Heart right ventricle (tissue), 16 donors: ENCODE data around the gene SEMA5A. TPM values are rescaled to one million over a fixed set of nuclear protein-coding genes. Genes with fewer than 3 reads are reported as not detected.
A peak's percentile ranks its signal among the peaks of the same experiment; 100 is the strongest.

Source experiments
- ATAC-seq, 8 donors: fragments of 200-7000 bp; cut with Tn5 transposase; one replicate each; pipeline ENCODE4 v1.9.1; 2020; ENCODE audit warnings: mild to moderate bottlenecking in 8 of 8, moderate library complexity in 8 of 8, moderate number of reproducible peaks in 1 of 8
- DNase-seq, 2 donors: peaks; one replicate each; pipeline ENCODE4 v3.0.0-alpha.2; 2020
- H3K27ac ChIP-seq, 10 donors: fragments of 200-600 bp; sonication (generic) in 2 of 10; one replicate each; pipeline versions ENCODE4 v1.5.0 to v1.8.0; 2020 to 2022; ENCODE audit warnings: mild to moderate bottlenecking in 3 of 10
- H3K27me3 ChIP-seq, 7 donors: fragments of 200-600 bp; one replicate each; pipeline ENCODE4 v1.8.0; 2021 to 2022; ENCODE audit warnings: mild to moderate bottlenecking in 2 of 7
- H3K36me3 ChIP-seq, 9 donors: fragments of 200-600 bp; sonication (generic) in 1 of 9; one replicate each; pipeline versions ENCODE4 v1.5.0 to v1.8.0; 2020 to 2022; ENCODE audit warnings: mild to moderate bottlenecking in 2 of 9
- H3K4me1 ChIP-seq, 9 donors: fragments of 200-600 bp; sonication (generic) in 1 of 9; one replicate each; pipeline versions ENCODE4 v1.5.0 to v1.8.0; 2020 to 2022; ENCODE audit warnings: mild to moderate bottlenecking in 4 of 9
- H3K4me3 ChIP-seq, 10 donors: fragments of 200-600 bp; sonication (generic) in 2 of 10; one replicate each; pipeline versions ENCODE4 v1.5.0 to v1.8.0; 2020 to 2022; ENCODE audit warnings: mild to moderate bottlenecking in 7 of 10, moderate library complexity in 2 of 10
- H3K9me3 ChIP-seq, 11 donors: fragments of 200-600 bp in 10 of 11; sonication (generic) in 2 of 11; one replicate each; pipeline versions ENCODE4 v1.5.0 to v1.8.0; 2013 to 2022; ENCODE audit warnings: mild to moderate bottlenecking in 2 of 11, control low read depth in 1 of 11, moderate library complexity in 1 of 11
- CTCF ChIP-seq, 9 donors: fragments of 200-600 bp; sonication (generic) in 2 of 9; IDR thresholded peaks; one replicate each; pipeline versions ENCODE4 v1.5.0 to v1.8.0; 2021 to 2022; ENCODE audit warnings: antibody characterized with exemption in 9 of 9, mild to moderate bottlenecking in 5 of 9, moderate library complexity in 1 of 9
- WGBS, 2 donors: extraction: QIAGEN DNeasy Blood & Tissue Kit; methylation state at CpG; one replicate each; pipeline ENCODE4 v1.1.7; 2013; ENCODE audit warnings: inconsistent platforms in 1 of 2; 5-methylcytosine and 5-hydroxymethylcytosine counted together
- intact Hi-C, 10 donors: fragments of 100-400 bp; cut with DNase I; formaldehyde crosslinking; loops; one replicate each; pipeline versions ENCODE4 v1.11.1 to v1.14.2; 2022
- polyA plus RNA-seq, 2 donors: library from polyadenylated mRNA; stranded (reverse); fragments of 200-250 nt; gene quantifications; one replicate each; pipeline ENCODE4 v1.2.3, GENCODE V29; 2013
- total RNA-seq, 10 donors: library from RNA; stranded (reverse); fragmentation: NEBNext Ultra II Directional in 3 of 10; extraction: Animal tissue kit (Norgen Biotek cat#: 25700) in 3 of 10; gene quantifications; one replicate each; pipeline versions ENCODE4 v1.2.1 to v1.2.4, GENCODE V29; 2021 to 2023
- donor health status: Arrhythmogenic right ventricular cardiomyopathy.
- donor health status: ischemic (EF 13 %, LVEDD 7.1; RV severe dilation, severe dysfunction).
- donor health status: healthy with polysubstance abuse.
- donor health status: DM: no; HTN: yes; CAD: no.
- donor health status: DM: no; HTN: no; CAD: no.
- donor health status: ischemic (EF 25% LVEDD 6.9; RV normal size, moderate dysfunction).
- donor health status: ischemic (EF 25% LVEDD 5.7; RV mildly dilated, moderate dysfunction).
- donor health status: healthy.
- donor health status: DM: yes; HTN: yes; CAD: no.
- donor health status: Ischemic cardiomyopathy.
- donor health status: ischemic (EF 35%, LVEDD 5.7; RV mildly dilated, moderate dysfunction).
- donor health status: nonischemic (EF 11% LVEDD 7.7; RV severe dilation, severe dysfunction).
- donor health status: DM: yes; HTN: yes; CAD: no.
- donor health status: PGD.
- donor health status: ischemic (EF 29% LVEDD 5.4; RV normal size, mild dysfunction).
- donor health status: nonischemic (EF 23%, LVEDD 6.1; RV moderate dilation, normal function).

Gene SEMA5A
- total and polyA plus RNA-seq, 12 donors, result 1.9 to 71.5 (median 48.0) TPM

- intact Hi-C loops, result no loop called here
- ATAC-seq, result no peak
- H3K27me3 ChIP-seq, result no peaks in the 10 kb centered on the region
These were observed 169.3 kb downstream of the SEMA5A start for GRCh38 chr5:9376363-9377117.

GRCh38 chr5:9375756-9376155 lies 170.1 kb downstream of the SEMA5A start:
- H3K27me3 ChIP-seq, result no peaks in the 10 kb centered on the region
- peaks cover 0 to 6% (median 0%) of the 10 kb centered on the region in 11 donors for H3K9me3 ChIP-seq
- no peak overlapping the region for H3K4me3 ChIP-seq
- WGBS, 2 donors, result 79 to 83% methylated on average over 2 of the region's 2 CpGs
- ATAC-seq (no peak), DNase-seq (no peak)
- H3K36me3 ChIP-seq, result peaks cover 0 to 26% (median 0%) of the 10 kb centered on the region in 9 donors
- no peak for TF ChIP-seq CTCF (IDR thresholded peaks at IDR 0.05)
- H3K27ac ChIP-seq, result no peak overlapping the region
- peaks cover 0 to 16% (median 9%) of the 10 kb centered on the region in 9 donors for H3K4me1 ChIP-seq
- intact Hi-C loops, result no loop called here

More at GRCh38 chr5:9376363-9377117, 169.3 kb downstream of the SEMA5A start:
- no peak overlapping the region for H3K27ac ChIP-seq
- no peak for DNase-seq
- peaks cover 0 to 6% (median 0%) of the 10 kb centered on the region in 11 donors for H3K9me3 ChIP-seq
- 80 to 81% methylated on average over 9 of the region's 9 CpGs for WGBS, 2 donors
- H3K36me3 ChIP-seq, result peaks cover 0 to 26% (median 0%) of the 10 kb centered on the region in 9 donors
- no peak for TF ChIP-seq CTCF (IDR thresholded peaks at IDR 0.05)
- H3K4me1 ChIP-seq, result peaks cover 0 to 16% (median 9%) of the 10 kb centered on the region in 9 donors
- H3K4me3 ChIP-seq, result no peak overlapping the region

GRCh38 chr5:9374025-9374424 lies 171.8 kb downstream of the SEMA5A start:
- Histone ChIP-seq H3K27me3 (no peaks in the 10 kb centered on the region), H3K4me1 (peaks cover 0 to 16% (median 9%) of the 10 kb centered on the region in 9 donors), H3K27ac (peak overlapping the region in 1 of 10 donors; percentile 22), H3K4me3 (no peak overlapping the region), H3K36me3 (peaks cover 0 to 17% (median 0%) of the 10 kb centered on the region in 9 donors), H3K9me3 (peaks cover 0 to 6% (median 0%) of the 10 kb centered on the region in 11 donors)
- no peak for TF ChIP-seq CTCF (IDR thresholded peaks at IDR 0.05)
- 64 to 67% methylated on average over 4 of the region's 4 CpGs for WGBS, 2 donors
- intact Hi-C loops, result no loop called here
- peak in 4 of 8 donors; percentile 19 to 74 (median 66) for ATAC-seq
- no peak for DNase-seq

- DNase-seq (no peak), ATAC-seq (no peak)
- intact Hi-C loops, result no loop called here
- peaks cover 0 to 16% (median 9%) of the 10 kb centered on the region in 9 donors for H3K4me1 ChIP-seq
- TF ChIP-seq CTCF (IDR thresholded peaks at IDR 0.05), result no peak
- peaks cover 0 to 12% (median 0%) of the 10 kb centered on the region in 9 donors for H3K36me3 ChIP-seq
- H3K9me3 ChIP-seq, result peaks cover 0 to 8% (median 0%) of the 10 kb centered on the region in 11 donors
- H3K27me3 ChIP-seq, result no peaks in the 10 kb centered on the region
- 81 to 86% methylated on average over 2 of the region's 2 CpGs for WGBS, 2 donors
- peak overlapping the region in 1 of 10 donors; percentile 22 for H3K27ac ChIP-seq
- no peak overlapping the region for H3K4me3 ChIP-seq
These were observed 172.3 kb downstream of the SEMA5A start for GRCh38 chr5:9373571-9373970.
